NT2/D1 (cell line): ENCODE measurements around the gene LUC7L2.

ENCODE experiments used
- DNase-seq: peaks from one replicate; pipeline ENCODE4 v3.0.0-alpha.2; 2011; ENCODE audit warnings: low read depth, low spot score
- H3K27me3 ChIP-seq: 2 replicates; pipeline ENCODE4 v1.6.0; 2011; ENCODE audit warnings: mild to moderate bottlenecking; ENCODE audit not compliant: insufficient read length, insufficient read depth
- H3K36me3 ChIP-seq: 2 replicates; pipeline ENCODE4 v1.6.1; 2011; ENCODE audit warnings: mild to moderate bottlenecking, low read length, mixed read lengths; ENCODE audit not compliant: insufficient read depth, insufficient read length
- H3K4me1 ChIP-seq: 2 replicates; pipeline ENCODE4 v1.5.1; 2011; ENCODE audit not compliant: insufficient read depth, insufficient read length
- H3K4me3 ChIP-seq: 2 replicates; pipeline ENCODE4 v1.5.1; 2011; ENCODE audit warnings: low read depth; ENCODE audit not compliant: insufficient read length
- H3K9ac ChIP-seq: 2 replicates; pipeline ENCODE4 v1.6.0; 2011; ENCODE audit warnings: low read depth; ENCODE audit not compliant: insufficient read length
- H3K9me3 ChIP-seq: 2 replicates; pipeline ENCODE4 v1.5.1; 2011; ENCODE audit warnings: mild to moderate bottlenecking, low read length; ENCODE audit not compliant: insufficient read depth
- SUZ12 ChIP-seq: IDR thresholded peaks from 2 replicates; pipeline ENCODE4 v1.6.1; 2011; ENCODE audit not compliant: insufficient read length, insufficient read depth; ENCODE audit errors: extremely low read depth
- YY1 ChIP-seq: IDR thresholded peaks from 2 replicates; pipeline ENCODE4 v1.6.1; 2011; ENCODE audit not compliant: insufficient read length, insufficient read depth
- ZNF274 ChIP-seq: IDR thresholded peaks from 2 replicates; pipeline ENCODE4 v1.6.1; 2011; ENCODE audit warnings: mild to moderate bottlenecking, low read depth, low read length

Gene LUC7L2

GRCh38 chr7:139358541-139359365 lies 941 bp upstream of the LUC7L2 start:
- H3K36me3 ChIP-seq = peaks cover 12% of the 10 kb centered on the region
- peak overlapping the region; percentile 96 for H3K4me3 ChIP-seq
- H3K9ac ChIP-seq = peak overlapping the region; percentile 99
- no peaks in the 10 kb centered on the region for H3K9me3 ChIP-seq
- TF ChIP-seq ZNF274 (no peak), SUZ12 (no peak), YY1 (no peak)
- no peak for DNase-seq
- no peaks in the 10 kb centered on the region for H3K4me1 ChIP-seq
- H3K27me3 ChIP-seq = no peaks in the 10 kb centered on the region

GRCh38 chr7:139360210-139360947 lies 685 bp downstream of the LUC7L2 start:
- TF ChIP-seq YY1 = no peak
- TF ChIP-seq SUZ12 = no peak
- no peak for TF ChIP-seq ZNF274
- Histone ChIP-seq H3K9ac (peak overlapping the region; percentile 99), H3K4me1 (no peaks in the 10 kb centered on the region), H3K4me3 (peak overlapping the region; percentile 96), H3K27me3 (no peaks in the 10 kb centered on the region), H3K36me3 (peaks cover 23% of the 10 kb centered on the region), H3K9me3 (no peaks in the 10 kb centered on the region)
- DNase-seq = peak; percentile 95

- Histone ChIP-seq H3K4me3 (peak overlapping the region; percentile 96), H3K4me1 (no peaks in the 10 kb centered on the region), H3K9me3 (no peaks in the 10 kb centered on the region), H3K9ac (peak overlapping the region; percentile 87), H3K27me3 (no peaks in the 10 kb centered on the region), H3K36me3 (peaks cover 24% of the 10 kb centered on the region)
- DNase-seq = no peak
- TF ChIP-seq ZNF274 (no peak), YY1 (no peak), SUZ12 (no peak)
These were observed 1.2 kb downstream of the LUC7L2 start for GRCh38 chr7:139360948-139361307.

GRCh38 chr7:139361523-139361922 lies 1.8 kb downstream of the LUC7L2 start:
- H3K27me3 ChIP-seq = no peaks in the 10 kb centered on the region
- peak overlapping the region; percentile 47 for H3K9ac ChIP-seq
- H3K36me3 ChIP-seq = peaks cover 27% of the 10 kb centered on the region
- TF ChIP-seq YY1 = no peak
- TF ChIP-seq SUZ12 = no peak
- TF ChIP-seq ZNF274 = no peak
- no peaks in the 10 kb centered on the region for H3K9me3 ChIP-seq
- no peak for DNase-seq
- peak overlapping the region; percentile 96 for H3K4me3 ChIP-seq
- no peaks in the 10 kb centered on the region for H3K4me1 ChIP-seq

- H3K9ac ChIP-seq = no peak overlapping the region
- no peaks in the 10 kb centered on the region for H3K27me3 ChIP-seq
- DNase-seq = no peak
- no peak overlapping the region for H3K4me3 ChIP-seq
- TF ChIP-seq SUZ12 (no peak), ZNF274 (no peak), YY1 (no peak)
- no peaks in the 10 kb centered on the region for H3K9me3 ChIP-seq
- peaks cover 28% of the 10 kb centered on the region for H3K36me3 ChIP-seq
- no peaks in the 10 kb centered on the region for H3K4me1 ChIP-seq
These were observed 2.6 kb downstream of the LUC7L2 start for GRCh38 chr7:139362302-139362701.

GRCh38 chr7:139362981-139363380 lies 3.3 kb downstream of the LUC7L2 start:
- no peaks in the 10 kb centered on the region for H3K4me1 ChIP-seq
- H3K36me3 ChIP-seq = peaks cover 33% of the 10 kb centered on the region
- no peaks in the 10 kb centered on the region for H3K9me3 ChIP-seq
- no peaks in the 10 kb centered on the region for H3K27me3 ChIP-seq
- DNase-seq = no peak
- no peak for TF ChIP-seq SUZ12
- TF ChIP-seq ZNF274 = no peak
- no peak for TF ChIP-seq YY1
- no peak overlapping the region for H3K9ac ChIP-seq
- H3K4me3 ChIP-seq = no peak overlapping the region

GRCh38 chr7:139365336-139365735 lies 5.6 kb downstream of the LUC7L2 start:
- peaks cover 33% of the 10 kb centered on the region for H3K36me3 ChIP-seq
- TF ChIP-seq SUZ12 (no peak), YY1 (no peak), ZNF274 (no peak)
- no peak for DNase-seq

More at GRCh38 chr7:139365336-139365735, 5.6 kb downstream of the LUC7L2 start:
- Histone ChIP-seq H3K9ac (no peak overlapping the region), H3K4me1 (no peaks in the 10 kb centered on the region), H3K27me3 (no peaks in the 10 kb centered on the region), H3K4me3 (no peak overlapping the region), H3K9me3 (no peaks in the 10 kb centered on the region)
